SK-N-SH (cell line): ENCODE results near the gene ABCA10. TPM values are rescaled to one million over a fixed set of nuclear protein-coding genes. Genes with fewer than 3 reads are reported as not detected.

Source experiments
- CTCF ChIA-PET: fragments of 300-600, 350-600 bp; formaldehyde crosslinking; extraction: SDS; loops from one replicate; lab custom pipeline; 2021; lab: Yijun Ruan, JAX
- POLR2A ChIA-PET: fragments of 350-600 bp; sonication (Branson Sonifier 250); formaldehyde crosslinking; extraction: SDS; loops from one replicate; lab custom pipeline; 2020; ENCODE audit warnings: antibody characterized with exemption, inconsistent platforms; lab: Yijun Ruan, JAX
- DNase-seq: peaks from one replicate; pipeline ENCODE4 v3.0.0; 2012
- H2AFZ ChIP-seq: fragments of 200-600 bp; sonication (generic); 2 replicates; pipeline ENCODE4 v1.8.1; 2016; ENCODE audit warnings: antibody characterized with exemption, mild to moderate bottlenecking, low read depth
- H3F3A ChIP-seq: fragments of 200-600 bp; sonication (generic); replicated peaks from 2 replicates; pipeline ENCODE3; 2016; ENCODE audit warnings: antibody characterized with exemption, mild to moderate bottlenecking; ENCODE audit not compliant: insufficient read depth
- H3K27ac ChIP-seq, 2 experiments: fragments of 200-500 bp in 1 of 2; fragments of 200-600 bp in 1 of 2; sonication (Bioruptor generic) in 1 of 2; sonication (generic), shearing (Covaris generic) in 1 of 2; 2 replicates each; pipeline versions ENCODE4 v1.5.1 to v1.6.1; 2014 to 2016; ENCODE audit warnings: low read depth in 2 of 2, inconsistent platforms in 1 of 2, low read length in 1 of 2, mild to moderate bottlenecking in 1 of 2, mixed read lengths in 1 of 2
- H3K27me3 ChIP-seq: fragments of 200-600 bp; sonication (generic), shearing (Covaris generic); 2 replicates; pipeline ENCODE4 v1.6.1; 2016; ENCODE audit warnings: mixed run types; ENCODE audit not compliant: insufficient read depth
- H3K36me3 ChIP-seq, 2 experiments: fragments of 200-500 bp in 1 of 2; fragments of 200-600 bp in 1 of 2; sonication (Bioruptor generic) in 1 of 2; sonication (generic) in 1 of 2; replicated peaks in 1 of 2; 2 replicates each; pipeline versions ENCODE3 to v1.5.1; 2014 to 2016; ENCODE audit warnings: low read length in 1 of 2, mild to moderate bottlenecking in 1 of 2; ENCODE audit not compliant: insufficient read depth in 2 of 2, control insufficient read depth in 1 of 2
- H3K4me1 ChIP-seq, 2 experiments: fragments of 200-500 bp in 1 of 2; fragments of 200-600 bp in 1 of 2; sonication (Bioruptor generic) in 1 of 2; sonication (generic), shearing (Covaris generic) in 1 of 2; 2 replicates each; pipeline versions ENCODE4 v1.5.1 to v1.6.1; 2014 to 2016; ENCODE audit warnings: low read depth in 1 of 2, low read length in 1 of 2, mixed run types in 1 of 2; ENCODE audit not compliant: insufficient read depth in 2 of 2, control insufficient read depth in 1 of 2
- H3K4me2 ChIP-seq: fragments of 200-600 bp; sonication (generic), shearing (Covaris generic); 2 replicates; pipeline ENCODE4 v1.6.1; 2017; ENCODE audit warnings: mixed run types
- H3K4me3 ChIP-seq, 2 experiments: fragments of 200-500 bp in 1 of 2; fragments of 200-600 bp in 1 of 2; sonication (Bioruptor generic) in 1 of 2; sonication (generic), shearing (Covaris generic) in 1 of 2; 2 replicates each; pipeline versions ENCODE4 v1.5.1 to v1.8.1; 2014 to 2016; ENCODE audit warnings: low read depth in 2 of 2, inconsistent platforms in 1 of 2, low read length in 1 of 2, mild to moderate bottlenecking in 1 of 2, mixed read lengths in 1 of 2, moderate library complexity in 1 of 2
- H3K79me2 ChIP-seq: fragments of 200-600 bp; sonication (generic); 2 replicates; pipeline ENCODE4 v1.8.1; 2017; ENCODE audit warnings: mild to moderate bottlenecking; ENCODE audit not compliant: insufficient read depth
- H3K9ac ChIP-seq: fragments of 200-600 bp; sonication (generic); 2 replicates; pipeline ENCODE4 v1.6.1; 2017; ENCODE audit warnings: mixed run types
- H3K9me2 ChIP-seq: fragments of 200-600 bp; sonication (generic); 2 replicates; pipeline ENCODE4 v1.6.1; 2017; ENCODE audit warnings: mixed run types
- H3K9me3 ChIP-seq: fragments of 200-600 bp; sonication (generic); 2 replicates; pipeline ENCODE4 v1.6.1; 2017; ENCODE audit warnings: mixed run types, mild to moderate bottlenecking, moderate library complexity
- H4K20me1 ChIP-seq: fragments of 200-600 bp; sonication (generic); 2 replicates; pipeline ENCODE4 v1.6.1; 2017; ENCODE audit warnings: mild to moderate bottlenecking, mixed run types; ENCODE audit not compliant: insufficient read depth
- CHD2 ChIP-seq: fragments of 150-350 bp; IDR thresholded peaks from 2 replicates; pipeline ENCODE4 v1.6.1; 2018; ENCODE audit warnings: low read length; ENCODE audit not compliant: partially characterized antibody
- EZH2phosphoT487 ChIP-seq: fragments of 200-600 bp; sonication (generic); IDR thresholded peaks from 2 replicates; pipeline ENCODE4 v1.6.1; 2017; ENCODE audit warnings: low read depth, mixed run types, mild to moderate bottlenecking, antibody characterized with exemption, moderate library complexity, borderline replicate concordance
- FOXM1 ChIP-seq: IDR thresholded peaks from 2 replicates; pipeline ENCODE4 v1.4.0; 2012; ENCODE audit warnings: low read depth, mild to moderate bottlenecking
- GABPA ChIP-seq: IDR thresholded peaks from 2 replicates; pipeline ENCODE4 v1.4.0; 2012; ENCODE audit warnings: low read depth, mild to moderate bottlenecking
- MEF2A ChIP-seq: IDR thresholded peaks from 2 replicates; pipeline ENCODE4 v1.4.0; 2012; ENCODE audit warnings: low read depth, borderline replicate concordance
- SIN3A ChIP-seq: IDR thresholded peaks from 2 replicates; pipeline ENCODE4 v1.6.1; 2012; ENCODE audit warnings: low read depth, mild to moderate bottlenecking, low read length, moderate library complexity, borderline replicate concordance
- TAF1 ChIP-seq: IDR thresholded peaks from 2 replicates; pipeline ENCODE4 v1.6.1; 2012; ENCODE audit warnings: low read depth, mild to moderate bottlenecking, low read length, moderate library complexity, borderline replicate concordance
- TEAD4 ChIP-seq: IDR thresholded peaks from 2 replicates; pipeline ENCODE4 v1.4.0; 2012; ENCODE audit warnings: mild to moderate bottlenecking, borderline replicate concordance; ENCODE audit not compliant: insufficient read depth
- WGBS: methylation state at CpG from one replicate; pipeline ENCODE4 v1.1.6; 2017; ENCODE audit warnings: low lambda C conversion rate; 5-methylcytosine and 5-hydroxymethylcytosine counted together
- polyA plus RNA-seq, 3 experiments: library from polyadenylated mRNA; depleted of rRNA; stranded (reverse); fragments of >200 nt; gene quantifications; 2 replicates each; pipeline ENCODE4 v1.2.3, GENCODE V29; 2012
- TF ChIP-seq, protein P1 (sequence below): IDR thresholded peaks from 2 replicates; pipeline ENCODE4 v1.4.0; 2012; ENCODE audit warnings: low read depth, borderline replicate concordance
- TF ChIP-seq, protein P2 (sequence below): IDR thresholded peaks from 2 replicates; pipeline ENCODE4 v1.4.0; 2012; ENCODE audit warnings: low read depth
- TF ChIP-seq, protein P3 (sequence below): fragments of 200-600 bp; sonication (generic); IDR thresholded peaks from 2 replicates; pipeline ENCODE4 v1.6.1; 2017; ENCODE audit warnings: antibody characterized with exemption, mild to moderate bottlenecking, moderate library complexity
- TF ChIP-seq, protein P4 (sequence below): IDR thresholded peaks from 2 replicates; pipeline ENCODE4; 2012
- TF ChIP-seq, protein P5 (sequence below): IDR thresholded peaks from 2 replicates; pipeline ENCODE4 v1.6.1; 2012; ENCODE audit warnings: mild to moderate bottlenecking, low read depth, low read length, moderate library complexity

Gene ABCA10
- polyA plus RNA-seq, 1 of the 3 experiments (the other 2 are of a cell fraction) = 0.07 TPM

DNA sequence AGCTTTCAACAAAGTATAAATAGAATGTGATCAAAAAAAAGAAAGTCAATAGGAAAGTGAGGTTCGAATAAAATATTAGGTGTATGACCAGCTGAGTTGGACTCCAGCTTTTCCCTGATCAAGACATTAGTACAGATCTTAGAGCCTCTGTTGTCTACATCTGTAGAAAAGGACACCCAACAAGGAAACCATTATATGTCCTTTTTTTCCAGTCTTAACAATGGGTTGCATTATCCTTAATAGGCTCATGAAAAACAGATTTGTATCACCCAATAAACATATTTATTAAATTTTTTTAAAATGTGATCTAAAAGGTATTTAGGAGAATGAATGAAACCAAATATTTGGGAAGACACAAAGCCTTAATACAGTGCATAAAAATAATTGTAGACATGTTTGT, 105.0 kb downstream of the ABCA10 start:
- Histone ChIP-seq H3K9me3 (no peaks in the 10 kb centered on the region), H3K27ac (no peak overlapping the region), H3K36me3 (no peaks in the 10 kb centered on the region), H3K4me1 (no peaks in the 10 kb centered on the region), H3K9me2 (no peaks in the 10 kb centered on the region), H3K79me2 (no peaks in the 10 kb centered on the region), H4K20me1 (no peaks in the 10 kb centered on the region), H2AFZ (no peak overlapping the region)
- DNase-seq = no peak
- POLR2A ChIA-PET = no interaction called here
- TF ChIP-seq, protein P1, sequence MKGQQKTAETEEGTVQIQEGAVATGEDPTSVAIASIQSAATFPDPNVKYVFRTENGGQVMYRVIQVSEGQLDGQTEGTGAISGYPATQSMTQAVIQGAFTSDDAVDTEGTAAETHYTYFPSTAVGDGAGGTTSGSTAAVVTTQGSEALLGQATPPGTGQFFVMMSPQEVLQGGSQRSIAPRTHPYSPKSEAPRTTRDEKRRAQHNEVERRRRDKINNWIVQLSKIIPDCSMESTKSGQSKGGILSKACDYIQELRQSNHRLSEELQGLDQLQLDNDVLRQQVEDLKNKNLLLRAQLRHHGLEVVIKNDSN = no peak
- TF ChIP-seq, protein P2, sequence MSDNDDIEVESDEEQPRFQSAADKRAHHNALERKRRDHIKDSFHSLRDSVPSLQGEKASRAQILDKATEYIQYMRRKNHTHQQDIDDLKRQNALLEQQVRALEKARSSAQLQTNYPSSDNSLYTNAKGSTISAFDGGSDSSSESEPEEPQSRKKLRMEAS = no peak
- TF ChIP-seq TEAD4 (no peak), FOXM1 (no peak), EZH2phosphoT487 (no peak), SIN3A (no peak), GABPA (no peak), TAF1 (no peak), CHD2 (no peak), MEF2A (no peak)
- TF ChIP-seq, protein P3, sequence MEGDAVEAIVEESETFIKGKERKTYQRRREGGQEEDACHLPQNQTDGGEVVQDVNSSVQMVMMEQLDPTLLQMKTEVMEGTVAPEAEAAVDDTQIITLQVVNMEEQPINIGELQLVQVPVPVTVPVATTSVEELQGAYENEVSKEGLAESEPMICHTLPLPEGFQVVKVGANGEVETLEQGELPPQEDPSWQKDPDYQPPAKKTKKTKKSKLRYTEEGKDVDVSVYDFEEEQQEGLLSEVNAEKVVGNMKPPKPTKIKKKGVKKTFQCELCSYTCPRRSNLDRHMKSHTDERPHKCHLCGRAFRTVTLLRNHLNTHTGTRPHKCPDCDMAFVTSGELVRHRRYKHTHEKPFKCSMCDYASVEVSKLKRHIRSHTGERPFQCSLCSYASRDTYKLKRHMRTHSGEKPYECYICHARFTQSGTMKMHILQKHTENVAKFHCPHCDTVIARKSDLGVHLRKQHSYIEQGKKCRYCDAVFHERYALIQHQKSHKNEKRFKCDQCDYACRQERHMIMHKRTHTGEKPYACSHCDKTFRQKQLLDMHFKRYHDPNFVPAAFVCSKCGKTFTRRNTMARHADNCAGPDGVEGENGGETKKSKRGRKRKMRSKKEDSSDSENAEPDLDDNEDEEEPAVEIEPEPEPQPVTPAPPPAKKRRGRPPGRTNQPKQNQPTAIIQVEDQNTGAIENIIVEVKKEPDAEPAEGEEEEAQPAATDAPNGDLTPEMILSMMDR = no peak
- TF ChIP-seq, protein P4, sequence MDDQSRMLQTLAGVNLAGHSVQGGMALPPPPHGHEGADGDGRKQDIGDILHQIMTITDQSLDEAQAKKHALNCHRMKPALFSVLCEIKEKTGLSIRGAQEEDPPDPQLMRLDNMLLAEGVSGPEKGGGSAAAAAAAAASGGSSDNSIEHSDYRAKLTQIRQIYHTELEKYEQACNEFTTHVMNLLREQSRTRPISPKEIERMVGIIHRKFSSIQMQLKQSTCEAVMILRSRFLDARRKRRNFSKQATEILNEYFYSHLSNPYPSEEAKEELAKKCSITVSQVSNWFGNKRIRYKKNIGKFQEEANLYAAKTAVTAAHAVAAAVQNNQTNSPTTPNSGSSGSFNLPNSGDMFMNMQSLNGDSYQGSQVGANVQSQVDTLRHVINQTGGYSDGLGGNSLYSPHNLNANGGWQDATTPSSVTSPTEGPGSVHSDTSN = no peak
- TF ChIP-seq, protein P5, sequence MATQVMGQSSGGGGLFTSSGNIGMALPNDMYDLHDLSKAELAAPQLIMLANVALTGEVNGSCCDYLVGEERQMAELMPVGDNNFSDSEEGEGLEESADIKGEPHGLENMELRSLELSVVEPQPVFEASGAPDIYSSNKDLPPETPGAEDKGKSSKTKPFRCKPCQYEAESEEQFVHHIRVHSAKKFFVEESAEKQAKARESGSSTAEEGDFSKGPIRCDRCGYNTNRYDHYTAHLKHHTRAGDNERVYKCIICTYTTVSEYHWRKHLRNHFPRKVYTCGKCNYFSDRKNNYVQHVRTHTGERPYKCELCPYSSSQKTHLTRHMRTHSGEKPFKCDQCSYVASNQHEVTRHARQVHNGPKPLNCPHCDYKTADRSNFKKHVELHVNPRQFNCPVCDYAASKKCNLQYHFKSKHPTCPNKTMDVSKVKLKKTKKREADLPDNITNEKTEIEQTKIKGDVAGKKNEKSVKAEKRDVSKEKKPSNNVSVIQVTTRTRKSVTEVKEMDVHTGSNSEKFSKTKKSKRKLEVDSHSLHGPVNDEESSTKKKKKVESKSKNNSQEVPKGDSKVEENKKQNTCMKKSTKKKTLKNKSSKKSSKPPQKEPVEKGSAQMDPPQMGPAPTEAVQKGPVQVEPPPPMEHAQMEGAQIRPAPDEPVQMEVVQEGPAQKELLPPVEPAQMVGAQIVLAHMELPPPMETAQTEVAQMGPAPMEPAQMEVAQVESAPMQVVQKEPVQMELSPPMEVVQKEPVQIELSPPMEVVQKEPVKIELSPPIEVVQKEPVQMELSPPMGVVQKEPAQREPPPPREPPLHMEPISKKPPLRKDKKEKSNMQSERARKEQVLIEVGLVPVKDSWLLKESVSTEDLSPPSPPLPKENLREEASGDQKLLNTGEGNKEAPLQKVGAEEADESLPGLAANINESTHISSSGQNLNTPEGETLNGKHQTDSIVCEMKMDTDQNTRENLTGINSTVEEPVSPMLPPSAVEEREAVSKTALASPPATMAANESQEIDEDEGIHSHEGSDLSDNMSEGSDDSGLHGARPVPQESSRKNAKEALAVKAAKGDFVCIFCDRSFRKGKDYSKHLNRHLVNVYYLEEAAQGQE = no peak
- TF ChIP-seq, all 33 proteins: peak for 0
- no peaks in the 10 kb centered on the region for H3F3A ChIP-seq
- 4% methylated on average over 1 of the region's 1 CpG for WGBS
- no peak overlapping the region for H3K4me2 ChIP-seq
- no peak overlapping the region for H3K9ac ChIP-seq
- CTCF ChIA-PET = no interaction called here
- H3K27me3 ChIP-seq = no peaks in the 10 kb centered on the region; the same call in 1 of the 2 replicates
- H3K4me3 ChIP-seq = no peak overlapping the region
